Measurements from ENCODE around the gene ECI2. TPM values are rescaled to one million over a fixed set of nuclear protein-coding genes. Genes with fewer than 3 reads are reported as not detected.

The ECI2 gene
- total and polyA plus RNA-seq, 2 of the 13 experiments (the other 11 are each of a cell fraction or from before 2014, with no cell fraction given) = 78.5 to 228 TPM

DNA sequence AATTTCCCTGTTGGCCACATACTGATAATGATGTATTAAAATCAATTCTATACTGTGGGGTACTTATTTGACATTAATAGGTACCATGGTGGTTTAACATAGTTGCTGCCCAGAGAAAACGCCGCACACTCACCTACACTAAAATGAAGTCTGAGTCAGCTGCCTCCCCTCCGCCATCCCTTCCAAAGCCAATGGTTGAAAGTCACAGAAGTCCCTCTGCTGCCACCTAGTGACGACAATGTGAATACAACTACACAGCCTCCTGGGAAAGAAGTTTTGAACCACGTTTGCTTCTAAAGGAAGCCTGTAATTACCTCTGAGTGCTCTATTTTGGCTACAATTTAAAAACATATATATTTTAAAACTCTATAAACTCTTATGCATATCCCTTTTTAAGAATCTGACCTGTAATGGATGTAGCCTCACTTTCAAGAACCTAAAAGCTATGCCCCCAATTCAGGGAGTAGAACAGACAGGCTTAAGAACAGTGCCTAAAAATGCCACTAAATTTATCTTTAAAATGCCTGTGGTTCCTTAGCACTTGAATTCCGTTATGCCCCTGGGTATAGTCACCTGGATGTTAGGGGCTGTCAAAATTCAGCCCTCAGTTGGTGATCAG, 20.6 kb upstream of the ECI2 start (continued):
- TF ChIP-seq PCBP2 (optimal IDR thresholded peaks at IDR 0.05; ENCODE audit: low read depth, low read length, poor library complexity, severe bottlenecking) = no peak
- TF ChIP-seq, protein P1, sequence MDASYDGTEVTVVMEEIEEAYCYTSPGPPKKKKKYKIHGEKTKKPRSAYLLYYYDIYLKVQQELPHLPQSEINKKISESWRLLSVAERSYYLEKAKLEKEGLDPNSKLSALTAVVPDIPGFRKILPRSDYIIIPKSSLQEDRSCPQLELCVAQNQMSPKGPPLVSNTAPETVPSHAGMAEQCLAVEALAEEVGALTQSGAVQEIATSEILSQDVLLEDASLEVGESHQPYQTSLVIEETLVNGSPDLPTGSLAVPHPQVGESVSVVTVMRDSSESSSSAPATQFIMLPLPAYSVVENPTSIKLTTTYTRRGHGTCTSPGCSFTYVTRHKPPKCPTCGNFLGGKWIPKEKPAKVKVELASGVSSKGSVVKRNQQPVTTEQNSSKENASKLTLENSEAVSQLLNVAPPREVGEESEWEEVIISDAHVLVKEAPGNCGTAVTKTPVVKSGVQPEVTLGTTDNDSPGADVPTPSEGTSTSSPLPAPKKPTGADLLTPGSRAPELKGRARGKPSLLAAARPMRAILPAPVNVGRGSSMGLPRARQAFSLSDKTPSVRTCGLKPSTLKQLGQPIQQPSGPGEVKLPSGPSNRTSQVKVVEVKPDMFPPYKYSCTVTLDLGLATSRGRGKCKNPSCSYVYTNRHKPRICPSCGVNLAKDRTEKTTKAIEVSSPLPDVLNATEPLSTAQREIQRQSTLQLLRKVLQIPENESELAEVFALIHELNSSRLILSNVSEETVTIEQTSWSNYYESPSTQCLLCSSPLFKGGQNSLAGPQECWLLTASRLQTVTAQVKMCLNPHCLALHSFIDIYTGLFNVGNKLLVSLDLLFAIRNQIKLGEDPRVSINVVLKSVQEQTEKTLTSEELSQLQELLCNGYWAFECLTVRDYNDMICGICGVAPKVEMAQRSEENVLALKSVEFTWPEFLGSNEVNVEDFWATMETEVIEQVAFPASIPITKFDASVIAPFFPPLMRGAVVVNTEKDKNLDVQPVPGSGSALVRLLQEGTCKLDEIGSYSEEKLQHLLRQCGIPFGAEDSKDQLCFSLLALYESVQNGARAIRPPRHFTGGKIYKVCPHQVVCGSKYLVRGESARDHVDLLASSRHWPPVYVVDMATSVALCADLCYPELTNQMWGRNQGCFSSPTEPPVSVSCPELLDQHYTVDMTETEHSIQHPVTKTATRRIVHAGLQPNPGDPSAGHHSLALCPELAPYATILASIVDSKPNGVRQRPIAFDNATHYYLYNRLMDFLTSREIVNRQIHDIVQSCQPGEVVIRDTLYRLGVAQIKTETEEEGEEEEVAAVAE (CRISPR knock-in tag; IDR thresholded peaks at IDR 0.05; ENCODE audit: borderline replicate concordance) = no peak
- TF ChIP-seq ZNF274 (CRISPR knock-in tag; IDR thresholded peaks at IDR 0.05) = no peak
- no peak for TF ChIP-seq XBP1 (CRISPR knock-in tag; IDR thresholded peaks at IDR 0.05)
- TF ChIP-seq, protein P2, sequence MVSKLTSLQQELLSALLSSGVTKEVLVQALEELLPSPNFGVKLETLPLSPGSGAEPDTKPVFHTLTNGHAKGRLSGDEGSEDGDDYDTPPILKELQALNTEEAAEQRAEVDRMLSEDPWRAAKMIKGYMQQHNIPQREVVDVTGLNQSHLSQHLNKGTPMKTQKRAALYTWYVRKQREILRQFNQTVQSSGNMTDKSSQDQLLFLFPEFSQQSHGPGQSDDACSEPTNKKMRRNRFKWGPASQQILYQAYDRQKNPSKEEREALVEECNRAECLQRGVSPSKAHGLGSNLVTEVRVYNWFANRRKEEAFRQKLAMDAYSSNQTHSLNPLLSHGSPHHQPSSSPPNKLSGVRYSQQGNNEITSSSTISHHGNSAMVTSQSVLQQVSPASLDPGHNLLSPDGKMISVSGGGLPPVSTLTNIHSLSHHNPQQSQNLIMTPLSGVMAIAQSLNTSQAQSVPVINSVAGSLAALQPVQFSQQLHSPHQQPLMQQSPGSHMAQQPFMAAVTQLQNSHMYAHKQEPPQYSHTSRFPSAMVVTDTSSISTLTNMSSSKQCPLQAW (CRISPR knock-in tag; IDR thresholded peaks at IDR 0.05) = no peak
- TF ChIP-seq, protein P3, sequence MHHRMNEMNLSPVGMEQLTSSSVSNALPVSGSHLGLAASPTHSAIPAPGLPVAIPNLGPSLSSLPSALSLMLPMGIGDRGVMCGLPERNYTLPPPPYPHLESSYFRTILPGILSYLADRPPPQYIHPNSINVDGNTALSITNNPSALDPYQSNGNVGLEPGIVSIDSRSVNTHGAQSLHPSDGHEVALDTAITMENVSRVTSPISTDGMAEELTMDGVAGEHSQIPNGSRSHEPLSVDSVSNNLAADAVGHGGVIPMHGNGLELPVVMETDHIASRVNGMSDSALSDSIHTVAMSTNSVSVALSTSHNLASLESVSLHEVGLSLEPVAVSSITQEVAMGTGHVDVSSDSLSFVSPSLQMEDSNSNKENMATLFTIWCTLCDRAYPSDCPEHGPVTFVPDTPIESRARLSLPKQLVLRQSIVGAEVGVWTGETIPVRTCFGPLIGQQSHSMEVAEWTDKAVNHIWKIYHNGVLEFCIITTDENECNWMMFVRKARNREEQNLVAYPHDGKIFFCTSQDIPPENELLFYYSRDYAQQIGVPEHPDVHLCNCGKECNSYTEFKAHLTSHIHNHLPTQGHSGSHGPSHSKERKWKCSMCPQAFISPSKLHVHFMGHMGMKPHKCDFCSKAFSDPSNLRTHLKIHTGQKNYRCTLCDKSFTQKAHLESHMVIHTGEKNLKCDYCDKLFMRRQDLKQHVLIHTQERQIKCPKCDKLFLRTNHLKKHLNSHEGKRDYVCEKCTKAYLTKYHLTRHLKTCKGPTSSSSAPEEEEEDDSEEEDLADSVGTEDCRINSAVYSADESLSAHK (CRISPR knock-in tag; IDR thresholded peaks at IDR 0.05; ENCODE audit: borderline replicate concordance) = no peak
- no peak for TF ChIP-seq ARNT (IDR thresholded peaks at IDR 0.05)
- TF ChIP-seq HOXA9 (CRISPR knock-in tag; IDR thresholded peaks at IDR 0.05; ENCODE audit: borderline replicate concordance) = no peak
- peak; percentile 55; the same call in 1 of the 2 replicates for TF ChIP-seq ZSCAN9 (CRISPR knock-in tag; IDR thresholded peaks at IDR 0.05; ENCODE audit: borderline replicate concordance)
- no peak for TF ChIP-seq TOPORS (CRISPR knock-in tag; IDR thresholded peaks at IDR 0.05)
- TF ChIP-seq ZNF264 (CRISPR knock-in tag; IDR thresholded peaks at IDR 0.05) = no peak
- TF ChIP-seq ATRX (CRISPR knock-in tag; IDR thresholded peaks at IDR 0.05; ENCODE audit: borderline replicate concordance) = no peak
- no peak for TF ChIP-seq GPN1 (CRISPR knock-in tag; IDR thresholded peaks at IDR 0.05; ENCODE audit: borderline replicate concordance)
- no peak for TF ChIP-seq ZNF160 (CRISPR knock-in tag; IDR thresholded peaks at IDR 0.05)
- TF ChIP-seq RNF2 (conservative IDR thresholded peaks at IDR 0.05; ENCODE audit: low read depth) = no peak
- TF ChIP-seq NFRKB (IDR thresholded peaks at IDR 0.05) = no peak
- no peak for TF ChIP-seq FOSL1 (CRISPR knock-in tag; IDR thresholded peaks at IDR 0.05; ENCODE audit: borderline replicate concordance)
- no peak for TF ChIP-seq ZZZ3 (CRISPR knock-in tag; IDR thresholded peaks at IDR 0.05; ENCODE audit: borderline replicate concordance)
- no peak for TF ChIP-seq TP53 (CRISPR knock-in tag; conservative IDR thresholded peaks at IDR 0.05)
- no peak for TF ChIP-seq HES4 (CRISPR knock-in tag; IDR thresholded peaks at IDR 0.05; ENCODE audit: borderline replicate concordance)
- no peak for TF ChIP-seq TBX2 (CRISPR knock-in tag; IDR thresholded peaks at IDR 0.05; ENCODE audit: borderline replicate concordance)
- no peak for TF ChIP-seq ZFP36L1 (CRISPR knock-in tag; IDR thresholded peaks at IDR 0.05)
- TF ChIP-seq ZBTB8A (CRISPR knock-in tag; IDR thresholded peaks at IDR 0.05; ENCODE audit: borderline replicate concordance, low read depth) = no peak

All from HepG2 (cell line).